CD4-positive, alpha-beta memory T cell (primary cell): ENCODE data around the gene EFTUD2. TPM values are rescaled to one million over a fixed set of nuclear protein-coding genes. Genes with fewer than 3 reads are reported as not detected.

Source experiments
- CTCF ChIA-PET: fragments of 350-600 bp; sonication (Branson Sonifier 250); formaldehyde crosslinking; loops from one replicate; lab custom pipeline; 2021; ENCODE audit warnings: inconsistent platforms; ENCODE audit not compliant: partially characterized antibody; lab: Charles Lee
- POLR2A ChIA-PET: fragments of 350-600 bp; sonication (Branson Sonifier 250); formaldehyde crosslinking; loops from one replicate; lab custom pipeline; 2021; ENCODE audit not compliant: partially characterized antibody; lab: Charles Lee
- DNase-seq, 5 donors: peaks; one replicate each; pipeline versions ENCODE4 v3.0.0 to v3.0.0-alpha.2; 2020 to 2022; ENCODE audit warnings: mixed read lengths in 1 of 5
- H3K27ac ChIP-seq: one replicate; pipeline ENCODE4 v1.7.0; 2013; ENCODE audit warnings: low read depth, low read length
- H3K27me3 ChIP-seq: 2 replicates; pipeline ENCODE4 v1.7.0; 2013; ENCODE audit warnings: mild to moderate bottlenecking, low read length, moderate library complexity; ENCODE audit not compliant: insufficient read depth
- H3K36me3 ChIP-seq: 2 replicates; pipeline ENCODE4 v1.7.0; 2013; ENCODE audit warnings: mild to moderate bottlenecking, low read length, moderate library complexity; ENCODE audit not compliant: insufficient read depth
- H3K4me1 ChIP-seq: 2 replicates; pipeline ENCODE4 v1.7.0; 2013; ENCODE audit warnings: mild to moderate bottlenecking, low read length, moderate library complexity; ENCODE audit not compliant: insufficient read depth
- H3K4me3 ChIP-seq, 2 donors: one replicate each; pipeline ENCODE4 v1.7.0; 2013; ENCODE audit warnings: low read length in 2 of 2, mild to moderate bottlenecking in 1 of 2
- H3K9me3 ChIP-seq, 2 donors: one replicate each; pipeline ENCODE4 v1.7.0; 2013; ENCODE audit warnings: low read length in 2 of 2, control low read depth in 1 of 2; ENCODE audit not compliant: control insufficient read depth in 1 of 2
- H3K27ac Mint-ChIP-seq, 7 donors: one replicate each; pipeline ENCODE4 v1.8.0; 2020 to 2021; ENCODE audit warnings: mixed read lengths in 7 of 7, mild to moderate bottlenecking in 6 of 7, inconsistent platforms in 3 of 7, moderate library complexity in 3 of 7
- H3K27me3 Mint-ChIP-seq, 2 donors: one replicate each; pipeline ENCODE4 v1.8.0; 2020 to 2021; ENCODE audit warnings: mixed read lengths in 2 of 2
- H3K36me3 Mint-ChIP-seq, 2 donors: one replicate each; pipeline ENCODE4 v1.8.0; 2020 to 2021; ENCODE audit warnings: mixed read lengths in 2 of 2, inconsistent platforms in 1 of 2, mild to moderate bottlenecking in 1 of 2
- H3K4me1 Mint-ChIP-seq, 4 donors: one replicate each; pipeline ENCODE4 v1.8.0; 2020 to 2021; ENCODE audit warnings: mixed read lengths in 4 of 4, mild to moderate bottlenecking in 1 of 4
- H3K4me3 Mint-ChIP-seq, 8 donors: one replicate each; pipeline ENCODE4 v1.8.0; 2020 to 2021; ENCODE audit warnings: mixed read lengths in 8 of 8, mild to moderate bottlenecking in 7 of 8, moderate library complexity in 6 of 8, inconsistent platforms in 3 of 8
- H3K9me3 Mint-ChIP-seq, 8 donors: one replicate each; pipeline ENCODE4 v1.8.0; 2020 to 2021; ENCODE audit warnings: mixed read lengths in 8 of 8, mild to moderate bottlenecking in 5 of 8, inconsistent platforms in 3 of 8, moderate library complexity in 1 of 8
- intact Hi-C: fragments of 100-400 bp; cut with micrococcal nuclease; formaldehyde crosslinking; loops from one replicate; pipeline ENCODE4 v1.15.1; 2023
- polyA plus RNA-seq, 2 donors: library from polyadenylated mRNA; unstranded; fragments of 300-500 nt; fragmentation: Illumina TruSeq; gene quantifications; one replicate each; pipeline ENCODE4 v1.2.3, GENCODE V29; 2021
- total RNA-seq, 2 experiments: library from RNA; stranded (reverse); gene quantifications; one replicate each; pipeline ENCODE4 v1.2.3, GENCODE V29; 2021

Gene EFTUD2
- total and polyA plus RNA-seq, 4 experiments from 2014 or later = 82.2 to 101 (median 90.6) TPM

GRCh38 chr17:44872131-44872768 is 27.0 kb downstream of the EFTUD2 start:
- Histone ChIP-seq H3K4me3 (no peak overlapping the region), H3K4me1 (no peaks in the 10 kb centered on the region), H3K9me3 (no peaks in the 10 kb centered on the region), H3K27ac (no peak overlapping the region), H3K36me3 (peaks cover 79% of the 10 kb centered on the region), H3K27me3 (no peaks in the 10 kb centered on the region)
- ChIA-PET CTCF (interaction anchor here (0.7 kb wide), 1 partner anchor 9 kb away, joined by 4 read pairs; no protein-coding TSS in a partner anchor), POLR2A (no interaction called here)
- no peak overlapping the region for H3K4me3 Mint-ChIP-seq
- intact Hi-C loops = no loop called here
- H3K4me1 Mint-ChIP-seq = peaks cover 0 to 2% (median 0%) of the 10 kb centered on the region in 4 donors
- peak overlapping the region in 1 of 7 donors; percentile 31 for H3K27ac Mint-ChIP-seq
- DNase-seq = no peak
- H3K27me3 Mint-ChIP-seq = no peaks in the 10 kb centered on the region
- H3K9me3 Mint-ChIP-seq = no peaks in the 10 kb centered on the region
- peaks cover 64 to 73% of the 10 kb centered on the region in 2 donors for H3K36me3 Mint-ChIP-seq

- H3K9me3 ChIP-seq = no peaks in the 10 kb centered on the region
- H3K4me1 ChIP-seq = no peaks in the 10 kb centered on the region
- Mint-ChIP-seq H3K36me3 (peaks cover 60 to 72% of the 10 kb centered on the region in 2 donors), H3K4me1 (no peaks in the 10 kb centered on the region), H3K27ac (peak overlapping the region in 2 of 7 donors; percentile 31 to 51), H3K9me3 (no peaks in the 10 kb centered on the region), H3K4me3 (no peak overlapping the region), H3K27me3 (no peaks in the 10 kb centered on the region)
- DNase-seq = no peak
- ChIA-PET CTCF (interaction anchor here (16.3 kb wide), 1 partner anchor 96 kb away, joined by 263 read pairs; no protein-coding TSS in a partner anchor), POLR2A (no interaction called here)
- no peak overlapping the region for H3K4me3 ChIP-seq
- H3K36me3 ChIP-seq = peaks cover 76% of the 10 kb centered on the region
- intact Hi-C loops = no loop called here
- H3K27ac ChIP-seq = no peak overlapping the region
- H3K27me3 ChIP-seq = no peaks in the 10 kb centered on the region
These were observed 27.7 kb downstream of the EFTUD2 start for GRCh38 chr17:44871556-44871955.

DNA sequence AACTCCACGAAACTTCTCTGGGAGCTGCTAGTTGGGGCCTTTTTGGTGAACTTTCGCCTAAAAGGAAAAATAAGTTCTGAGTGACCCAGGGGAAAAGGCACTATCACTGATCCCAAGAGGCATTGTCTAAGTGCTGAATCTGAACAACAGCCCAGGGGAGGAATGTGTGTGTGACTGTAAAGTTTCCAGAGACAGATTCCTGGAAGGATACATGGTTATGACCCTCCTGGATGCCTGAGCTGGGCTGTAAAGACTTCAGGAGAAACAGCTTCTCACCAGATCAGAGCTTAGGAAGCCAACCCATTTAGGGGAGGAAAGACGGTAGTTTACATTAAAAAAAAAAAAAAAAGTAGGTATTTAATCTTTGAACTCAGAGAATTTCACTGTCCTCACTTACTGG is 31.4 kb downstream of the EFTUD2 start:
- Mint-ChIP-seq H3K4me1 (no peaks in the 10 kb centered on the region), H3K36me3 (peaks cover 68 to 85% of the 10 kb centered on the region in 2 donors), H3K27ac (no peak overlapping the region), H3K4me3 (no peak overlapping the region), H3K27me3 (no peaks in the 10 kb centered on the region), H3K9me3 (no peaks in the 10 kb centered on the region)
- H3K4me3 ChIP-seq = no peak overlapping the region
- DNase-seq = no peak
- CTCF ChIA-PET = interaction anchor here (0.6 to 16.3 kb wide), 7 partner anchors 9 to 406 kb away, joined by 3 to 263 read pairs (median 5); no protein-coding TSS in a partner anchor
- H3K27ac ChIP-seq = no peak overlapping the region
- H3K27me3 ChIP-seq = no peaks in the 10 kb centered on the region
- POLR2A ChIA-PET = no interaction called here
- H3K4me1 ChIP-seq = no peaks in the 10 kb centered on the region
- H3K9me3 ChIP-seq = no peaks in the 10 kb centered on the region
- intact Hi-C loops = no loop called here
- peaks cover 72% of the 10 kb centered on the region for H3K36me3 ChIP-seq

- no peak overlapping the region for H3K4me3 ChIP-seq
- no peaks in the 10 kb centered on the region for H3K9me3 Mint-ChIP-seq
- peaks cover 0 to 4% (median 0%) of the 10 kb centered on the region in 4 donors for H3K4me1 Mint-ChIP-seq
- H3K27me3 ChIP-seq = no peaks in the 10 kb centered on the region
- H3K4me1 ChIP-seq = no peaks in the 10 kb centered on the region
- CTCF ChIA-PET = interaction anchor here (0.9 to 16.3 kb wide), 12 partner anchors 9 to 337 kb away, joined by 3 to 263 read pairs (median 6); partner anchors contain the start of genes GJC1 and HIGD1B
- peaks cover 62 to 85% of the 10 kb centered on the region in 2 donors for H3K36me3 Mint-ChIP-seq
- no peaks in the 10 kb centered on the region for H3K9me3 ChIP-seq
- no peak overlapping the region for H3K27ac Mint-ChIP-seq
- intact Hi-C loops = loop anchor here (1.0 kb wide), 2 partner anchors 87 to 91 kb away; no protein-coding TSS in a partner anchor
- peaks cover 71% of the 10 kb centered on the region for H3K36me3 ChIP-seq
- DNase-seq = no peak
- H3K27ac ChIP-seq = no peak overlapping the region
- H3K4me3 Mint-ChIP-seq = no peak overlapping the region
- POLR2A ChIA-PET = interaction anchor here (1.3 to 1.8 kb wide), 3 partner anchors 88 to 90 kb away, joined by 3 to 5 read pairs (median 4); no protein-coding TSS in a partner anchor
- no peaks in the 10 kb centered on the region for H3K27me3 Mint-ChIP-seq
These were observed 33.3 kb downstream of the EFTUD2 start for GRCh38 chr17:44865931-44866330.

DNA sequence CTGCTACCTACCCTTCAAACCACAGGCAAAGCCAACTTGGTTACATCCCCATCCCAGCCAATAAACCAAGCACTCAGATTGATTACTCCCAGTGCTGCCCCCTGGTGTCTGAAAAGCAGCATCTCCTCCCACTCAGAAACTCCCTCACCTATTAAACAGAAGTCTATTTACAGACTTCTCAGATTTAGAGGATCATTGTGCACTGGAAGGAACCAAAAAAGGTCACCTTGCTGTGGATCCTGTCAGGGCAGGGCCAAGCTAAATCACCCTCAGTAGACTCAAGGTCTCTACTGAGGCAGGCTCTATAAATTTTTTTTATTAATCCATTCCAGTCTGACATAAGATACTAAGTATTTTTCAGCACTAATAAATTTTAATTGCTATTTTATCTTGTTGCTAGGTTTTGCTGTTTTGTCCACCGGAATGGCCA is 34.0 kb downstream of the EFTUD2 start:
- ChIA-PET CTCF (interaction anchor here (0.7 to 16.3 kb wide), 16 partner anchors 9 to 336 kb away, joined by 3 to 263 read pairs (median 4); partner anchors contain the start of genes GJC1 and HIGD1B), POLR2A (interaction anchor here (1.0 to 1.8 kb wide), 4 partner anchors 88 to 157 kb away, joined by 3 to 6 read pairs (median 4); no protein-coding TSS in a partner anchor)
- peaks cover 75% of the 10 kb centered on the region for H3K36me3 ChIP-seq
- Mint-ChIP-seq H3K36me3 (peaks cover 62 to 87% of the 10 kb centered on the region in 2 donors), H3K4me1 (peaks cover 0 to 4% (median 0%) of the 10 kb centered on the region in 4 donors), H3K27ac (no peak overlapping the region), H3K27me3 (no peaks in the 10 kb centered on the region), H3K4me3 (no peak overlapping the region), H3K9me3 (no peaks in the 10 kb centered on the region)
- peak; percentile 62 to 70 (median 69) for DNase-seq
- intact Hi-C loops = loop anchor here (1.0 kb wide), 2 partner anchors 86 to 90 kb away; no protein-coding TSS in a partner anchor
- H3K4me1 ChIP-seq = no peaks in the 10 kb centered on the region
- H3K27me3 ChIP-seq = no peaks in the 10 kb centered on the region
- no peak overlapping the region for H3K27ac ChIP-seq
- no peaks in the 10 kb centered on the region for H3K9me3 ChIP-seq
- no peak overlapping the region for H3K4me3 ChIP-seq

DNA sequence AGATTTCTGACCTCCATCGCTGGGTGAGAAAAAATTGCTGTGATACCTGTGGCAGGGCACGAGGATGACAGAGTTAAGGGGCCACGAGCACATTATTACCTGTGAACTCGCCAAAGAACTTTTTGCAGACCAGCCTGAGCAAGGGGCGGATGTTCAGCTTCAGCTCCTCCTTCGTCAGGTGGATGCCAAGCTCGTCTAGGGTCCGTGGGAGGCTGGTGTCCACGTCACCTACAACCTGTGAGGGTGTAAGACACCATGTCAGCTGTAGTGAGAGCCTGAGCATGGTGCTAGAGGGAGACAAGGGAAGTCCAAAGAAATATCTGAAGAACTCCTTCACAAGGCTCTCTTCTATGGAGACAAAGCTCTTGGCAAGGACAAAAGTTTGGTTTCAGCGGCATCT is 34.4 kb downstream of the EFTUD2 start:
- Histone ChIP-seq H3K36me3 (peaks cover 75% of the 10 kb centered on the region), H3K4me1 (no peaks in the 10 kb centered on the region), H3K9me3 (no peaks in the 10 kb centered on the region), H3K27me3 (no peaks in the 10 kb centered on the region), H3K4me3 (no peak overlapping the region), H3K27ac (no peak overlapping the region)
- DNase-seq = no peak
- Mint-ChIP-seq H3K4me1 (peaks cover 0 to 4% (median 0%) of the 10 kb centered on the region in 4 donors), H3K27me3 (no peaks in the 10 kb centered on the region), H3K36me3 (peaks cover 61 to 87% of the 10 kb centered on the region in 2 donors), H3K4me3 (no peak overlapping the region), H3K27ac (no peak overlapping the region), H3K9me3 (peaks cover 0 to under 1% (median 0%) of the 10 kb centered on the region in 8 donors)
- intact Hi-C loops = loop anchor here (1.0 kb wide), 2 partner anchors 86 to 90 kb away; no protein-coding TSS in a partner anchor
- POLR2A ChIA-PET = interaction anchor here (0.7 to 1.3 kb wide), 4 partner anchors 87 to 157 kb away, joined by 3 to 6 read pairs (median 4); no protein-coding TSS in a partner anchor
- CTCF ChIA-PET = interaction anchor here (0.7 to 16.3 kb wide), 13 partner anchors 9 to 265 kb away, joined by 3 to 263 read pairs (median 4); partner anchors contain the start of gene HIGD1B
